T-helper 22 cell (primary cell): ENCODE results near the gene NOL12.
"Not testable (repeated sequence)": the region's sequence is repeated elsewhere in the genome, so short reads cannot be mapped to it uniquely, and the experiment has no call there.

ENCODE experiments used
- DNase-seq: peaks from one replicate; pipeline ENCODE4 v3.0.0-alpha.2; 2020; ENCODE audit warnings: low read depth

Gene NOL12

DNA sequence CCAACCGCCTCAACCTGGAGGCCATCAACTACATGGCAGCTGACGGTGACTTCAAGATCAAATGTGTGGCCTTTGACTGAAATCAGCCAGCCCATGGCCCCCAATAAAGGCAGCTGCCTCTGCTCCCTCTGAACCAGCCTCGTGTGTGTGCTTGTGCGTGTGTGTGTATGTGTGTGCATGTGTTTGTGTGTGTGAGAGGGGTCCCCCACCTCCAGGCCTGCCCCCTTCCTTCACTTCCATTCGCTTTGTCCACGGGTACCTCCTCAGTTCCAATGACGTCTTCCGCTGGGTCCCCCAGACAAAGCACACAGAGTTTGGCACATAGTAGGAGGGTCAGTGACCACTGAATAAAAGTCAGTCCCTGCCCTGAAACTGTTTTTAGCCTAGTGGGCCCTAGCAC, 6.5 kb upstream of the NOL12 start:
- DNase-seq: no peak

DNA sequence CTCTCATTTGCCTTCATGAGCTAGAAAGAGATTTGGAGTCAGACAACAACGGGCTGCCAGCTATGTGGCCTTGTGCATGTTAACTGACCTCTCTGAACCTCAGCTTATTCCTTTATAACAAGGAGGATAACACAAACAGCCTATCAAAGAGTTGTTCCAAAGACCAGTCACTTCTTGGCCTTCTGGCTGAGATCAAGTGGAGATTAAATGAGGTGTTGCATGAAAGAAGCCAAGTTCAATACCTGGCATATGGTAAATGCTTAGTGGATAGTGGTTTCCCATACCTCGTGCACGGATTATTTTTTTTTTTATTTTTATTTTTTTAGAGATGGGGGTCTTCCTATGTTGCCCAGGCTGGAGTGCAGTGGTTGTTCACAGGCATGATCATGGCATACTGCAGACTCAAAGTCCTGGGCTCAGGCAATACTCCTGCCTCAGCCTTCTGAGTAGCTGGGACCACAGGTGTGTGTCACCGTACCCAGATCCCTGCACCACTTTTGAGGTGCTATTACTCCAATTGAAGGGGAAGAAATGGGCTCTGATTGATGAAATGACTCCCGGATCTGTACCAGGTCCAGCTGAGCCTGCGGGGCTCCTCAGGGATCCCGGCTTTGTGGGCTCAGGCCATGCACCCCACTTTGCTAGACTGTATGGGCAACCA, 5.8 kb upstream of the NOL12 start:
- DNase-seq: no peak

DNA sequence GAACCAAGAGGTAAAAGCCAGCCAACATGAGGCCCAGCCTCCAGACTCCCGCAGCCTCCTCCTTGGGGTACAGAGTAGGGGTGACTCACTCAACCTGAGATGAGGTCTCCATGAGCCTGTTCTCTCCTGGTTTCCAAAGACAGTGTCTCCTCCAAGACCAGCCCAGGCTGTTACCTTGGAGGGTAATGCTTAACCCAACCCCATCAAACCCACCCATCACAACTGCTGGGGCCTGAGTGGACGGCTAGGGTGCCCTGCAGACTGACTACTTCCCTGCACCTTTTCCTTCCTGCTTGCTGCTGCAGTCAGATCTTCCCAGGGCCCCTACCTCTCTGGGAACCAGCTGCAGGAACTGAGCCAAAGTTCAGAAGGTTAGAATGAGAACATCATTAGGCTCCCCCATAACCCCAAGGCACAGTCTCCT, 5.1 kb upstream of the NOL12 start:
- no peak for DNase-seq

DNA sequence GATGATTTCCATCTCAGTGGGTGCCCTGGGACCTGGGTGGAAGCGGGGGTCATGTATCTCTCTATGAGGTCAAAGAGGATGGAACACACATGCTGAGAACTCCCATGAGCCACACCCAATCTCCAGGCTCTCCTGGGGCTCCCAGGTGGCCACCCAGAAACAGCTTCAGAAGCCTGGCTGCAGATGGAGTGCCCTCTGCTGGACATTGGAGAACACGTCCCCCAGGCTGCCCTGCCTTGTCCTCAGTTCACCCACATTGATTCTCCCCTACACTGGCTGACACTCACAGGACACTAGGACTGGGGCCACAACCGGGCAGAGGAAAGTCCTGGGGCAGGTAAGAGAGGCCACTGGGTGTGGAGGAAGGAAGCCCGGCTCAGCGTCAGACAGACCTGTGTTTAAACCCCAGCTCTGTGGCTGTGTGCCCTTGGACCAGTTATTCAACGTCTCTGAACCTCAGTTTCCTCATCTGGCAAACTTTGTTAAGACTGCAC, 4.5 kb upstream of the NOL12 start:
- DNase-seq: peak; percentile 43

DNA sequence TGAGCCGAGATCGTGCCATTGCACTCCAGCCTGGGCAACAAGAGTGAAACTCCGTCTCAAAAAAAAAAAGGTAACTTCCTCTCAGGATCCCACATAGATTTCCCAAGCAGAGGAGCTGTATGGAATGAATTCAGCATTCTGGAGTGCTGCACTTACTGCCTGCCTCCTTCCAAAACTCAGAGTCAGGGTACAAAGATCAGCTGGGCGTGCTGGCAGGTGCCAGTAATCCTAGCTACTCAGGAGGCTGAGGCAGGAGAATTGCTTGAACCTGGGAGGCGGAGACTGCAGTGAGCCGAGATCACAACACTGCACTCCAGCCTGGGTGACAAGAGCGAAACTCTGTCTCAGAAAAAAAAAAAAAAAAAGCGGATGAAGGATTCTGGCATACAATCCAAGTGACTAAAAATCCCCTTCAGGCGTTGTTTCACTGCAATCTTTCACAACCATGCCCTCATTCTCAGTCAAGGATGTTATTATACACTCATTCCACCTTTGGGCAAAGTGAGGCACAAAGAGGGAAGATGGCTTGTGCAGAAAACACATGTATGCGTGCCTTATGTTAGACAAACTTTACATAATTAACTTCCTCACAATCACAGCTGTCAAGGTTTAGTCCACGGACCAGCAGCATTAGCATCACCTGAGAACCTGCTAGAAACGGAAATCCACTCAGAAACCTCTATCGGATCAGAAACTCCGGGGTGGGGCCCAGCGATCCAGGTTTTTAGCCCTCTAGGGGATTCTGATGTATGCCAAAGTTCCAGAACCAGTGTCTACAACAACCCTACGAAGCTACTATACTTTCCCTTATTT, 1.1 kb upstream of the NOL12 start:
- no peak for DNase-seq

DNA sequence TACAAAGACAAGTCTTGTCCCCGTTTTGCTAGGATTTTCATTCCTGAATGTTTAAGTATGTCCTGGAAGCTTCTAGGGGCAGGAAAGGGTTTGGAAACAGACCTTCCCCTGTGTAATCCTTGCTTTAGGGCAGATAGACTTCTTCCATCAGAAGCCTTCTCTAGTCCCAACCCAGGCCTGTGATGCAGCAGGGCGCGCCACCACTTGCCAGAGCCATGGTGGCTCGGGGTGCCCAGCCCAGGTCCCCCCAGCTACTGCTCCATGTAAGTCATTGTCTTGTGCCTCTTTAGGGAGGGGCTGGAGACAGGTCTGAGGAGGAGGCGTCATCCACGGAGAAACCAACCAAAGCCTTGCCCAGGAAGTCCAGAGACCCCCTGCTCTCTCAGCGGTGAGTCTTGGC, 4.3 kb downstream of the NOL12 start:
- no peak for DNase-seq

DNA sequence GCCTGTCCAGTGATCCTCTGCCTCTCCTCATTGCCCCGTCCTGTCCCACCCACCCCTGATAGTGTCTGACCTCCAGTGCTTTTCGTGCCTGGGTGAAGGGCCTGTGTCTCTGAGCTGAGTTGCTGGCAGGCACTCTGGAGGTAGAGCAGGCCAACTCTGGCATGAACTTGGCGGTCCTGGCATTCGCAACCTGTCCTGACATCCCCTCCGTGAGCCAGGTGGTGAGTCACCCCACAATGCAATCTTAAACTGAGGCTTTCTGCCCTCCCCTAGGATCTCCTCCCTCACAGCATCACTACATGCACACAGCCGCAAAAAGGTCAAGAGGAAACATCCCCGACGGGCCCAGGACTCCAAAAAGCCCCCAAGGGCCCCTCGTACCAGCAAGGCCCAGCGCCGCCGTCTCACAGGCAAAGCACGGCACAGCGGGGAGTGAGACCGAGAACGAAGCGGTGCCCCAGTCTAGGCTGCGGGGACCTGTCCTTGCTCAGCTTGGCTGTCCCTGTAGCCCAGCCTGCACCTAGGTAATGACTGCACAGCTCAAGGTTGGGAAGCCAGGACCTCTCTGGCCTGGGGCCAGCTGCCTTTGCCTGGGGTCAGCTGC, 4.9 kb downstream of the NOL12 start:
- no peak for DNase-seq

DNA sequence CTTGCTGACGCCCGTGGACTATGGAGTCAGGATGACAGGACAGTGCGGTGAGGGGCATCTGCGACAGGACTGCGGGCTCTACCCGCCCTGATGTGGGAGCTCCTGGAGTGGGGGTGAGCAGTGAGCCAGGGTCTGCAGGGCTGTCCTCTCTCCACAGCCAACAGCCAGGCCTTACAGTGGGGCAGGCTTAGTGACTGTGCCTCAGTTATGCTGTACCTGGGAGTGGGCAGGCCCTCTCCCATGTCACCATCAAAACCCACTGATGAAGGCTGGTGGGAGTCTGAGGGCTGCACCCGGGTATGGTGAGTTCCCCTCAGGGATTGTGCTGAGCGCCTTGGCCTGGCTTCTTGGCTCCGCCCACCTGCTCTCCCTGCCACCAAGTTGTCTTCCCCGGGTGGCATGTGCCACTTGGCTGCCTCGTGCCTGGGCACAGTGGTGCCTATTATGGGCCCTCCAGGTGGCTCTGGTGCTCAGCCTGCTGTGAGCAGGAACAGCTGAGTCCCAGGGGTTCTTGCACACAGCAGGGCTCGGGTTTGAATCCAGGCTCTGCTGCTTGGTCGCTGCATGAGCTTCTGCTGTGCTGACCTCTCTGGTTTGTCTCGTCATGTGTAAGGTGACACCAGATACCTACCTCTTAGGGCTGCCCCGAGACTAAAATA, 6.6 kb downstream of the NOL12 start:
- no peak for DNase-seq

DNA sequence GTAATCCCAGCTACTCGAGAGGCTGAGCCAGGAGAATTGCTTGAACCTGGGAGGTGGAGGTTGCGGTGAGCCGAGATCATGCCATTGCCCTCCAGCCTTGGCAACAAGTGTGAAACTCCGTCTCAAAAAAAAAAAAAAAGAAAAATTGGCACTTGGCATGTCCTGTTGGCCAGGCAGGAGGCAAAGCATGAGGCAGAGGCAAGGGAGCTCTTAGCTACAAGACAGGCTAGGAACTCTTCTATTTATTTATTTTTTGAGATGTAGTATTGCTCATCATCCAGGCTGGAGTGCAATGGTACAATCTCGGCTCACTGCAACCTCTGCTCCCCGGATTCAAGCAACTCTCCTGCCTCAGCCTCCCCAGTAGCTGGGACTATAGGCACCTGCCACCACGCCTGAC, 8.0 kb downstream of the NOL12 start:
- not testable (repeated sequence) for DNase-seq

DNA sequence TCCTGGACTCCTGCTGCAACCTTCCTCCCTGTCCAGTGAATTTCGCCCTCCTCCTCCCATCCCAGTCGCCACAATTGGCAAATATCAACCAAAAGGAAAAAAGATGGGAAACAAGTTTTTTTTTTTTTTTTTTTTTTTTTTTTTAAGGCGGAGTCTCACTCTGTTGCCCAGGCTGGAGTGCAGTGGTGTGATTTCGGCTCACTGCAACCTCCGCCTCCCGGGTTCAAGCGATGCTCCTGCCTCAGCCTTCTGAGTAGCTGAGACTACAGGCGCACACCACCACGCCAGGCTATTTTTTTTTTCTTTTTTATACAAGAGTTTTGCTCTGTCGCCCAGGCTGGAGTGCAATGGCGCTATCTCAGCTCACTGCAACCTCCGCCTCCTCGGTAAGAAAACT, 10.1 kb downstream of the NOL12 start:
- not testable (repeated sequence) for DNase-seq

DNA sequence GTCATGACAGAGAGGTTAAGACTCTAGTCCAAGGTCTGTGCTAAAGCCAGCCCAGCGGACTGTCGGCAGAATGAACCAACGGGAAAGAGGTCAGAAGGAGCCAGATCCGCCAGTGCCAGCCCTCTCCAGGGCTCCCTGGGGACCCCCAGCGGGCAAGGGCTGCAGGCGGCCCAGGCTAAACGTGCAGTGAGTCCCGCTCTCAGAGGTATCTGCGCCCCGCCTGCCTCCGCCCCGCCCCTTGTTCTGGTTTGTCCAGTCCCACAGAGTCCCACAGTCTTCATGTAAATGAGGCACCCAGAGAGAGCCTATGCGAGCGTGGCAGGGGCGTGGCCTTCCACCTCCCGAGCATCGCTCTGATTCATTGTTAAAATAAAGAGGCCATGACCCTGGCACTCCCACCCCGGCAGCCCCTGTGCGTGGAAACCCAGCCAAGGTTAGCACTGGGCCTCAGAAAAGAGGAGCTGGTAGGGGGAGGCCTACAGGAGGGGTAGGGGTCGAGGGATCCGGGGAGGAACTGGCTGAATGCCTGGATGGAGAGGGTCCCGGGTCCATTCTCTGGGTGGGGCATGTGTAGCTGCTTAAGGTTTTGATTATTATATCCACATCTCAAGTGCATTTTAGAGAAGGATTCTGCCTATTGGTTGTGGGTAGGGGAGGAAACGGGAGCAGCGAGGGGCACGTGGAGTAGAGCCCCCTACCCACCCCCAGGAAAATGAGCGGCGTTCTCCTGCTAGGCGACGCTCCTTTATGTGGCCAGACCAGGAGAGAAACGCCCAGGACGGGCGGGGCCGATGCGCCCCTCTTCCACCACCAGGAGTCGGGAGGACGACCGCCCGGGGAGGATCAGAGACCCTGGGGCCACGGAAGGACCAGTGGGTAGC, 10.8 kb downstream of the NOL12 start, which contains the start of gene TRIOBP:
Gene TRIOBP (plus strand): TSS at position 392 of the 881 bp plus-strand sequence. CDS start 4,318 bp downstream, outside the sequence.
- DNase-seq: peak; percentile 76

DNA sequence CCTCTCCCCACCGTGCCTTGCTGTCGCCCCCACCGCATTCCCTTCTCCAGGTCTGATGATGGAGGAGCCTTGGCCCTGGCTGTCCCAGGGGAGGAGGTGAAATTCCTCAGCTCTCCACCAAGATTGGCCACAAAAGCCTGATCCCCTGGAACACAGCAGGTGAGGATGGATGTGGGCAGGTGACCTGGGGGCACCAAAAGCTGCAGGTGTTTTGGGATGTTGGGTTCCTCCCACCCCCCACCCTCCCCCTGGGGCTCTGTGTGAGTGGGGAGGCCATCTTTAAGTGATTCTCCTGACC, 11.3 kb downstream of the NOL12 start:
- DNase-seq: no peak

DNA sequence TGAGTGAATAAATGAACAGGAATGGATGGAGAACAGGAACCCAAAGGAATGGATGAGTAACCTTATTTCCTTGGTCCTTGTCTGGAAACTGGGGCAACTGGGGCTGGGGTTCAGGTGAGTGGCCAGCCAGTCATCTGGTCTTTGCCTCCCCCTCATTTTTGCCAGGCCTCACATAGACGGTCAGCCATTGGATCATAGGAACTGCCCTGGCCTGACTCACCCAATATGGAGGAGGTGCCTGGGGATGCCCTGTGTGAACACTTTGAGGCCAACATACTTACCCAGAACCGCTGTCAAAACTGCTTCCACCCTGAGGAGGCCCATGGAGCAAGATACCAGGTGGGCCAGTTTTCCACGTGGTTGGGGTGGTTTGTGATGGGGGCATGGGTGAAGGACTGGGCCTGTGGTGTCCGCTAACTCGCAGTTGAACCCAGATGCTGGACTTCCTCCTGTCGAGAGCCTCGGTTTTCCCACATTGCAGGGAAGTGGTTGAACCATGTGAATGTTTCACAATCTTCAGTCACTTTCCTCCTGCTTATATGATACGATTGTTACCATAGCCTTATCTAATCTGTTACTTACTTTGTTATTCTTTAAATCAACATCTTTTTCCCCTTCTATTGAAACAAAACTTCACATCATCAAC, 15.1 kb downstream of the NOL12 start:
- no peak for DNase-seq

DNA sequence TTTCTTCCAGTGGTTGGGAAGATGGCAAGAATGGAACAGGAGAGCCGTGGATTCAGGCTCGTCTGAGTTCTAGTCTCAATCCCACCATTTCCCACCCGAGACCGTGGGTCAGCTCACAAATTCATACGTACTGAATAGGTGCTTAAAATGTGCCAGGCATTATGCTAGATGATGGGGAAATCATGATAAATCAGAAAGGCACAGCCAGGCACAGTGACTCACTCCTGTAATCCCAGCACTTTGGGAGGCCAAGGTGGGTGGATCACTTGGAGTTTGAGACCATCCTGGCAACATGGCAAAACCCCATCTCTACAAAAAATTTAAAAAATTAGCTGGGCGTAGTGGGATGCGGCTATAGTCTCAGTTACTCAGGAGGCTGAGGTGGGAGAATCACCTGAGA, 17.8 kb downstream of the NOL12 start:
- no peak for DNase-seq

DNA sequence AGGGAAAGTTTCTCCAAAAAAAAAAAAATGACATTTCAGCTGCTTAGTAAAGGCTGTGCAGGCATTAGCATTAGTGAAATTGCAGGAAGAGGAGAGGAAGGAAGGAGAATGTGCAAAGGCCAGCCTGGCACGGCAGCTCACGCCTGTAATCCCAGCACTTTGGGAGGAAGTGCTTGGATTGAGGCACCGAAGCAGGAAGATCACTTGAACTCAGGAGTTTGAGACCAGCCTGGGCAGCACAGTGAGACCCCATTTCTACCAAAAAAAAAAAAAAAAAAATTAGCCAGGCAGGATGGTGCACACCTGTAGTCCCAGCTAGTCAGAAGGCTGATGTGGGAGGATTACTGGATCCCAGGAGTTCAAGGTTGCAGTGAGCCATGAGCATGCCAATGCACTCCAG, 18.5 kb downstream of the NOL12 start:
- no peak for DNase-seq

DNA sequence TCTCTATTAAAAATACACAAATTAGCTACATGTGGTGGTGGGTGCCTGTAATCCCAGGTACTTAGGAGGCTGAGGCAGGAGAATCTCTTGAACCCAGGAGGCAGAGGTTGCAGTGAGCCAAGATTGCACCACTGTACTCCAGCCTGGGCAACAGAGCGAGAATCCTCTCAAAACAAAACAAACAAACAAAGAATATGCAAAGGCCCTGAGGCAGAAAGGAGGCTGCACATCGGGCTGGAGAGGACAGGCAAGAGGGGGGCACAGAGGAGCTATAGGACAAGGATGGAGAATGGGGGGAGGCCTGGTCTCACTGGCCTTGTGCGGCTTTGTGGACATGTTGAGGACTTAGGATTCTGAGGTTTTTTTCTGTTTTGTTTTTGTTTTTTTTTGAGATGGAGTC, 19.1 kb downstream of the NOL12 start:
- no peak for DNase-seq

DNA sequence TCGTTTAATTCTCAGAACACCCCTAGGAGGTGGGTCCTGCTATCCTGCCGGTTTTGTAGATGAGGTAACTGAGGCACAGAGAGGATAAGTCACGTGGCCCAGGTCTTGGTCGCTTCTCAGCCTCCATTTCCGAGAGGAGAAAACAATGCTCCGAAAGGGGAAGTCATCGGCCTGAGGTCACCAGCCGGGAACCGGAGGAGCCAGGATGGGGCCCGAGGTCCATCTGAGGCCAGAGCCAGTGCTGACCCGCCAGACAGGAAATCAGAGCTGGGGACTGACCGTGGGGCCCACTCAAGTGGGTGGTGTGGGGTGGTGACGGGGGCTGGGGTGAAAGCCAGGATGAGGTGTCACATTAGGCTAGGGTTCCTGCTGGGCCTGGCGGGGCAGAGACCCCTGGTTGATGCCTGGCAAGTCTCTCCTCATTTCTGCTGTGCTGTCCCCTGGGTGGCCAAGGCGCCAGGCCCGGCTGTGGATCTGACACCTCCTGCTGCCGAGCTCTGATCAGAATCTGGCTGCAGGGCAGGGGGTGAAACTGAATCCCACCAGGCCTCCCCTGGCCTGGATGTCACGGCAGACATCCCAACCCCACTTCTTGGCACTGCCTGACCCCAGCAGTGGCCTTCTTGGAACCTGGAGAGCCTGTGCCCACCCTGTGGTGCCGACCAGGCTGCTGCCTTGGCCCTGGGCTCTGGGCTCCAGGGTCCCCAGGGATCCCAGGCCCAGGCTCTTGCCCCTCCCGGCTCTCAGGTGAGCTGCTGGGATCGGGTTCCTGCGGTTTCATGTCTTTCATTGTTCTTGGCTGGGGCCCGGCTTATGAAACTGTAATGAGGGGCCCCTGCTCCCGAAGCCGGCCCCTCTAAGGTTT, 22.7 kb downstream of the NOL12 start:
- DNase-seq: no peak

DNA sequence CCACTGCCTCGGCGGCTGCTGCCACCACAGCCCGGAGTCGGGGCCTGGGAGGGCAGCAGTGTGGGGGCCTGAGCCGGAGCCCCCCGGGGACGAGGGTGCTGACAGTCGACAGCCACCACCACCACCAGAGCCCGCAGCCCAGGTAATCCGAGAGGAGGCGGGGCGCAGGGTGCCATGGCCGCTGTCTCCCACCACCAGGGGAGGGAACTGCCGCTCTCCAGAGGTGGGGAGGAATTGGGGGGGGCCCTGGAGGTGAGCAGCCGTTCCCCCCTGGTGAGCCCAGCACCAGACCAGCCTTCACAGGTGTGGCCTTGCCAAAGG, 23.3 kb downstream of the NOL12 start:
- no peak for DNase-seq

DNA sequence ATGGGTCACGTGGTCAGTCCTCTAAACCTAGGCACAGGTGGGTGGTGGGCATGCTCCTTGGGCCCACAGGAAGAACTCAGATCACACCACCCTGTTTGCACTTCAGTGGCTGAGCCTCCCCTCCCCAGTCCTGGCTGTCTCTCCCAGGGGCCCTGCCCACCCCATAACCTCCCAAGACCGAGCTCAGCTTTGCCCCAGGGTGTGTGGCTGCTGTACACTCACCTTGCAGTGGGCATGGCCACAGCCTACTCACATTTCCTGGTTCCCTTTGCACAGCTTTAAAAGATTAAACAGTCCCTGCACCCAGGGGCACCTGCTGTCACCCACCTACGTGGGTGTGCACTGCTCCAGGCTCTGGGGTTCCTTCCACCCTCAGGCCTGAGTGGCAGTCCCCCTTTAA, 24.5 kb downstream of the NOL12 start:
- no peak for DNase-seq

DNA sequence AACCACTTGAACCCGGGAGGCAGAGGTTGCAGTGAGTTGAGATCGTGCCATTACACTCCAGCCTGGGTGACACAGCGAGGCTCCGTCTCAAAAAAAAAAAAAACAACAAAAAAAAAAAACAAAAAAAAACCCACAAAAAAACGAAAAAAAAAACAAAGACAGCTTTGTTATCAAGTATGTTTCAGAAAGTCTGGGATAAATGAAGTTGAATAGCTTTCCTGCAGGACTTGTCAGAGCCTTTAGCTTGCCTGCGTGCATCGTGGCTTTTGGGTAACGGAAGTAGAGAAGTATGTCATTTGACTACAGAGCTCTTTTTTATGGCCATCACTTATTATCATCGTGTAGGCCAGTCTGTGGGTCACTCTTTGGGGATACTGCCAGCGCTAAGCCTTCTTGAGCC, 25.3 kb downstream of the NOL12 start:
- DNase-seq: no peak
